Mesenchymal stem cell (in vitro differentiated cells and primary cell): ENCODE data around the gene LRIG1.
"Not testable (repeated sequence)": the region's sequence is repeated elsewhere in the genome, so short reads cannot be mapped to it uniquely, and the experiment has no call there.

Experiments used
- DNase-seq: peaks from one replicate; pipeline ENCODE4 v3.0.0-alpha.2; 2013
- H2AFZ ChIP-seq: one replicate; pipeline ENCODE4 v1.6.1; 2013; ENCODE audit warnings: low read depth, mild to moderate bottlenecking, control low read depth, inconsistent platforms, low read length, moderate library complexity
- H2AK5ac ChIP-seq: 2 replicates; pipeline ENCODE4 v1.6.1; 2013; ENCODE audit warnings: low read length, moderate library complexity, mild to moderate bottlenecking, inconsistent platforms; ENCODE audit not compliant: severe bottlenecking
- H2BK120ac ChIP-seq: one replicate; pipeline ENCODE4 v1.6.1; 2013; ENCODE audit warnings: low read depth, mild to moderate bottlenecking, inconsistent platforms, low read length, moderate library complexity
- H2BK12ac ChIP-seq, 2 experiments: one replicate each; pipeline ENCODE4 v1.6.1; 2013; ENCODE audit warnings: inconsistent platforms in 2 of 2, low read length in 2 of 2, mild to moderate bottlenecking in 2 of 2, moderate library complexity in 2 of 2, control low read depth in 1 of 2
- H2BK15ac ChIP-seq: one replicate; pipeline ENCODE4 v1.6.1; 2013; ENCODE audit warnings: mild to moderate bottlenecking, low read depth, inconsistent platforms; ENCODE audit not compliant: poor library complexity, severe bottlenecking
- H2BK5ac ChIP-seq: 2 replicates; pipeline ENCODE4 v1.6.1; 2013; ENCODE audit warnings: low read depth, mild to moderate bottlenecking, low read length, control low read depth, inconsistent platforms; ENCODE audit not compliant: poor library complexity, severe bottlenecking
- H3K14ac ChIP-seq, 2 experiments: one replicate each; pipeline ENCODE4 v1.6.1; 2013; ENCODE audit warnings: inconsistent platforms in 2 of 2, low read length in 2 of 2, control low read depth in 1 of 2, mild to moderate bottlenecking in 1 of 2, moderate library complexity in 1 of 2
- H3K18ac ChIP-seq, 2 experiments: one replicate each; pipeline ENCODE4 v1.6.1; 2013; ENCODE audit warnings: inconsistent platforms in 2 of 2, low read length in 2 of 2, control low read depth in 1 of 2, low read depth in 1 of 2, mild to moderate bottlenecking in 1 of 2
- H3K23ac ChIP-seq, 2 experiments: one replicate each; pipeline ENCODE4 v1.6.1; 2013; ENCODE audit warnings: inconsistent platforms in 2 of 2, low read length in 2 of 2, mild to moderate bottlenecking in 2 of 2, moderate library complexity in 2 of 2, control low read depth in 1 of 2
- H3K27ac ChIP-seq: 2 replicates; pipeline ENCODE4 v1.5.1; 2013; ENCODE audit warnings: mild to moderate bottlenecking, moderate library complexity, low read length, control low read depth, inconsistent platforms; ENCODE audit not compliant: poor library complexity, severe bottlenecking
- H3K27me3 ChIP-seq, 2 experiments: 2 replicates each; pipeline versions ENCODE4 v1.6.1 to v1.7.0; 2013; ENCODE audit warnings: low read length in 2 of 2, mild to moderate bottlenecking in 2 of 2, moderate library complexity in 2 of 2, control low read depth in 1 of 2, inconsistent platforms in 1 of 2; ENCODE audit not compliant: control insufficient read depth in 1 of 2, insufficient read depth in 1 of 2
- H3K36me3 ChIP-seq, 2 experiments: 2 replicates each; pipeline versions ENCODE4 v1.6.1 to v1.7.0; 2013; ENCODE audit warnings: low read length in 2 of 2, control low read depth in 1 of 2, inconsistent platforms in 1 of 2, low read depth in 1 of 2, mild to moderate bottlenecking in 1 of 2; ENCODE audit not compliant: insufficient read depth in 2 of 2, control insufficient read depth in 1 of 2
- H3K4ac ChIP-seq, 2 experiments: one replicate each; pipeline ENCODE4 v1.6.1; 2013; ENCODE audit warnings: inconsistent platforms in 2 of 2, low read length in 2 of 2, mild to moderate bottlenecking in 2 of 2, moderate library complexity in 2 of 2, control low read depth in 1 of 2, low read depth in 1 of 2
- H3K4me1 ChIP-seq: 2 replicates; pipeline ENCODE4 v1.6.1; 2013; ENCODE audit warnings: low read depth, low read length, control low read depth; ENCODE audit not compliant: control insufficient read depth, insufficient read depth
- H3K4me2 ChIP-seq: 2 replicates; pipeline ENCODE4 v1.6.1; 2013; ENCODE audit warnings: low read length, mild to moderate bottlenecking, inconsistent platforms; ENCODE audit not compliant: poor library complexity, severe bottlenecking
- H3K4me3 ChIP-seq, 2 experiments: 2 replicates each; pipeline versions ENCODE4 v1.5.1 to v1.7.0; 2013; ENCODE audit warnings: low read length in 2 of 2, mild to moderate bottlenecking in 2 of 2, control low read depth in 1 of 2, low read depth in 1 of 2; ENCODE audit not compliant: insufficient read depth in 1 of 2
- H3K79me1 ChIP-seq: replicated peaks from 2 replicates; pipeline ENCODE4 v1.6.1; 2013; ENCODE audit warnings: mild to moderate bottlenecking, control low read depth, low read length, inconsistent platforms; ENCODE audit not compliant: poor library complexity, severe bottlenecking
- H3K9ac ChIP-seq: 2 replicates; pipeline ENCODE4 v1.7.0; 2013; ENCODE audit warnings: mild to moderate bottlenecking, low read length, moderate library complexity
- H3K9me3 ChIP-seq: 2 replicates; pipeline ENCODE4 v1.7.0; 2013; ENCODE audit warnings: mild to moderate bottlenecking, low read length; ENCODE audit not compliant: control insufficient read depth
- H4K8ac ChIP-seq: one replicate; pipeline ENCODE4 v1.6.1; 2013; ENCODE audit warnings: inconsistent platforms, mild to moderate bottlenecking, low read length, moderate library complexity
- H4K91ac ChIP-seq: one replicate; pipeline ENCODE4 v1.6.1; 2013; ENCODE audit warnings: mild to moderate bottlenecking, low read length, inconsistent platforms
- WGBS: methylation state at CpG from one replicate; pipeline ENCODE4 v1.1.7; 2013; ENCODE audit warnings: mixed read lengths; 5-methylcytosine and 5-hydroxymethylcytosine counted together

Gene LRIG1

DNA sequence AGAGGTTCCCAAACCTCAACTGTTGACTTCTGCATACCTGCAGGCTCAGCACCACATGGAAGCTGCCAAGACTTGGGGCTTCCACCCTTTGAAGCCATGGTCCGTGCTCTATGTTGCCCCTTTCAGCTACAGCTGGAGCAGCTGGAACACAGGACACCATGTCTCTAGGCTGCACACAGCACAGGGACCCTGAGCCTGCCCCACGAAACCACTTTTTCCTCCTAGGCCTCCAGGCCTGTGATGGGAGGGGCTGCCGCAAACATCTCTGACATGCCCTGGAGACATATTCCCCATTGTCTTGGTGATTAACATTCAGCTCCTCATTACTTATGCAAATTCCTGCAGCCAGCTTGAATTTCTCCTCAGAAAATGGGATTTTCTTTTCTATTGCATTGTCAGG is 78.9 kb downstream of the LRIG1 start:
- H3K18ac ChIP-seq, H2AK5ac ChIP-seq, H2BK5ac ChIP-seq, H3K14ac ChIP-seq, H3K27me3 ChIP-seq, H2BK15ac ChIP-seq, H3K9me3 ChIP-seq, H2BK120ac ChIP-seq, H3K27ac ChIP-seq, H3K4me2 ChIP-seq, H2BK12ac ChIP-seq, H3K4me3 ChIP-seq, H4K8ac ChIP-seq, DNase-seq, H3K4ac ChIP-seq, H2AFZ ChIP-seq, H3K23ac ChIP-seq, H4K91ac ChIP-seq, H3K9ac ChIP-seq: not testable (repeated sequence)
- 98% methylated on average over 3 of the region's 3 CpGs for WGBS
- Histone ChIP-seq H3K4me1 (peaks cover 17% of the 10 kb centered on the region), H3K79me1 (peaks cover 26% of the 10 kb centered on the region), H3K36me3 (peaks cover 4 to 20% of the 10 kb centered on the region in 2 experiments)

DNA sequence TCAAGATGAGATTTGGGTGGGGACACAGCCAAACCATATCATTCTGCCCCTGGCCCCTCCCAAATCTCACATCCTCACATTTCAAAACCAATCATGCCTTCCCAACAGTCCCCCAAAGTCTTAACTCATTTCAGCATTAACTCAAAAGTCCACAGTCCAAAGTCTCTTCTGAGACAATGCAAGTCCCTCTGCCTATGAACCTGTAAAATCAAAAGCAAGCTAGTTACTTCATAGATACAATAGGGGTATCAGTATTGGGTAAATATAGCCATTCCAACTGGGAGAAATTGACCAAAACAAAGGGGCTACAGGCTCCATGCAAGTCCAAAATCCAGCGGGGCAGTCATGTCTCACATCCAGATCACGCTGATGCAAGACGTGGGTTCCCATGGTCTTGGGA is 79.7 kb downstream of the LRIG1 start:
- not testable (repeated sequence) for H3K23ac ChIP-seq, H3K4me2 ChIP-seq, H2AK5ac ChIP-seq, H2BK12ac ChIP-seq, H2BK5ac ChIP-seq, H2BK15ac ChIP-seq, H3K27ac ChIP-seq, H3K4ac ChIP-seq, H3K4me3 ChIP-seq, H3K18ac ChIP-seq, H4K8ac ChIP-seq, H4K91ac ChIP-seq, H2AFZ ChIP-seq, H2BK120ac ChIP-seq, H3K9ac ChIP-seq, H3K27me3 ChIP-seq, H3K14ac ChIP-seq, DNase-seq, H3K9me3 ChIP-seq
- H3K4me1 ChIP-seq = peaks cover 19% of the 10 kb centered on the region
- peaks cover 9 to 23% of the 10 kb centered on the region in 2 experiments for H3K36me3 ChIP-seq
- over 99% methylated on average over 3 of the region's 3 CpGs for WGBS
- H3K79me1 ChIP-seq = peaks cover 22% of the 10 kb centered on the region

DNA sequence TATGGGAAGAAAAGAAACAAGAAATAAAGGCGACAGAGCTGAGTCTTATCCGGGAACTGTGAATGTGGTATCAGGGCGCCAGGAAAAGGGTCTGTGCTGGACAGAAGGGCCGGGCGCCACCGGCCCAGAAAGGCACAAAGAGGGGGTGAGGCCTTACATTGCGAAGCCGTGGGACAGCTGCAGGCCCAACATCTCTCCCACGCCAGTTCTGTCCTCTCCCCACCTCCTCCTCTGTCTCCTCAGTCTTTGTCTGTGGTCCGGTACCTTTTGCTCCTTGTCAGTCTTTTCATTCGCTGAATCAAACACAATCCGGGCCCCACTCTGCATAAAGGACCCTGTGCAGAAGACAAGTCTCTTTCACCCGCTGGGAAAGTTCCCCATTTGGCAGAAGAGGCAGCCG is 81.8 kb downstream of the LRIG1 start:
- Histone ChIP-seq H2AK5ac (no peak overlapping the region), H3K79me1 (peaks cover 35% of the 10 kb centered on the region), H3K23ac (no peak overlapping the region), H2AFZ (no peak overlapping the region), H3K9me3 (no peaks in the 10 kb centered on the region), H3K27ac (no peak overlapping the region), H3K9ac (no peak overlapping the region), H4K8ac (no peak overlapping the region), H3K27me3 (no peaks in the 10 kb centered on the region), H4K91ac (no peak overlapping the region), H2BK120ac (no peak overlapping the region), H3K14ac (peak overlapping the region in 1 of 2 experiments; percentile 44), H2BK12ac (peak overlapping the region in 1 of 2 experiments; percentile 29), H3K18ac (no peak overlapping the region), H3K4me1 (peaks cover 14% of the 10 kb centered on the region), H2BK15ac (no peak overlapping the region), H3K4ac (peak overlapping the region in 1 of 2 experiments; percentile 32), H3K36me3 (peaks cover 21 to 31% of the 10 kb centered on the region in 2 experiments), H3K4me2 (no peak overlapping the region), H2BK5ac (no peak overlapping the region), H3K4me3 (no peak overlapping the region)
- no peak for DNase-seq
- WGBS = 96% methylated on average over 14 of the region's 14 CpGs

DNA sequence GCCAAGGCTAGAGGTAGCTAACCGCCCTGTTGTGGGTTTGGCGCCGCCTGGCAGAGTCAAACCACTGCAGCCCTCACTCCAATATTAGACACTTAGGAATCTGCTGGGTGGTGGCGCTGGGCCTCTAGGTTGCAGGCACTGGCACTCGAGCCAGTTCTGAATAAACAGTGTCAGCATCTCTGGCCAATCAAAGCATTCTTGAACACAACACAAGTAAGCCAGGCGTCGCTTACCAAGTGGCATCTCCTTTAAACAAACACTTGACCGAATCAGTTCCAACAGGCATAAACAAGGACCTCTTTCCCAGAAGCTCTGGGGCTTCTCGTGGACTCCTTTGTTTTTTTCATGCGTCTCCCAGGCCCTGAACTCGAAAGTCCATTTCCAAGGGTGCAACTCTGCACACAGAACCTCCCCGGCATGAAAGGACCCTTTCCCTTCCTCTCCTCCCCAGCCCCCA is 82.3 kb downstream of the LRIG1 start:
- no peak overlapping the region for H2BK120ac ChIP-seq
- no peak overlapping the region for H3K18ac ChIP-seq
- no peak overlapping the region for H3K9ac ChIP-seq
- no peak overlapping the region for H3K4me2 ChIP-seq
- H3K4ac ChIP-seq = no peak overlapping the region
- no peak overlapping the region for H3K14ac ChIP-seq
- no peak overlapping the region for H4K8ac ChIP-seq
- H2BK15ac ChIP-seq = no peak overlapping the region
- peaks cover 21 to 31% of the 10 kb centered on the region in 2 experiments for H3K36me3 ChIP-seq
- no peak overlapping the region for H3K23ac ChIP-seq
- H3K27me3 ChIP-seq = no peaks in the 10 kb centered on the region
- peaks cover 35% of the 10 kb centered on the region for H3K79me1 ChIP-seq
- no peak overlapping the region for H3K27ac ChIP-seq
- H2AK5ac ChIP-seq = no peak overlapping the region
- peaks cover 12% of the 10 kb centered on the region for H3K4me1 ChIP-seq
- no peaks in the 10 kb centered on the region for H3K9me3 ChIP-seq
- no peak overlapping the region for H3K4me3 ChIP-seq
- H2BK5ac ChIP-seq = no peak overlapping the region
- H2BK12ac ChIP-seq = peak overlapping the region; percentile 6 to 48
- WGBS = 72% methylated on average over 11 of the region's 12 CpGs
- H2AFZ ChIP-seq = no peak overlapping the region
- peak; percentile 19 for DNase-seq
- H4K91ac ChIP-seq = no peak overlapping the region
